GM12801 (cell line): ENCODE measurements around the gene ABHD17A.

ENCODE experiments used
- CTCF ChIP-seq: IDR thresholded peaks from one replicate; pipeline ENCODE4 v1.5.1; 2011; ENCODE audit warnings: control low read depth; ENCODE audit not compliant: insufficient read length; ENCODE audit errors: extremely low read depth

ABHD17A gene

GRCh38 chr19:1884719-1885334, 469 bp downstream of the ABHD17A start:
- no peak for TF ChIP-seq CTCF

GRCh38 chr19:1884291-1884718, 991 bp downstream of the ABHD17A start:
- no peak for TF ChIP-seq CTCF

- TF ChIP-seq CTCF = no peak
These were observed 1.5 kb downstream of the ABHD17A start for GRCh38 chr19:1883784-1884183.

DNA sequence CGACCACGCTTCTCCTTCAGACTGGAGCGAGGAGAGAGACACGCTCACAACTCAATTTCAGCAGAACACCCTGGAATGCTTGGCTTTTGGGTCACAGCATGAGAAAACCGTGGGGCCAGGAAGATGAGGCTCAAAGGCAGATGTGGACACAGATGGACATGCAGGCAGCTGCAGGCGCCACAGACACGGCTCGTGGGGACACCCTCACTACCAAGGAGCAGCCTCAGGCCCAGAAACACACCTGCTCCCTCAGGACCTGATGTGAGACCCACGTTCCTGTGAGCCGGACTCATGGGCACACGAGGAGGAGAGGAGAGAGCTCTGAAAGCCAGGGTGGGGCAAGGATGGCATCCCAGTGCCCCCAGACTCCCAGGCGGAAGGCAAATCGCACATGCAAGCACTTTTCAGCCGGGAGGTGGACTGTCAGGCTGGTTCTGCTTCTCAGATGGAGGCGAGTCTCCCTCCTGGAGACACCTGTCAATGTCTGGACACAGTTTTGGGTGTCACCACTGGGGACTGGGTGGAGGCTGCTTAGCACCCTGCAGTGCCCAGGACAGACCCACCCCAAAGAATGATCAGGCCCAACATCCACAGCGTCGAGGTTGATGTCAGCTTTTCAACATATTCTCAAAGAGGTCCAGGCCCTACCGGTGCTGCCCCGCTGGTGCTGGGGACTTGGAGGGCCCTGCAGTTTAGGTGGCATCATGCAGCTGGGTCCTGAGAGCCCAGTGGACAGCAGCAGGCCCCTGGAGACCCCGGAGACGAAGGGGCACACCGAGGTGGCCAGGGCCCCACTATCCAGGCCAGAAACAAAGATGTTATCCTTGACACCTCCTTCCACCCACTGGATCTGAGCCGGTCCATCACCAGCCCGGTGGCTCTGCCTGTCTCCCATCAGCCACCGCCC, 2.3 kb downstream of the ABHD17A start:
- TF ChIP-seq CTCF = no peak

DNA sequence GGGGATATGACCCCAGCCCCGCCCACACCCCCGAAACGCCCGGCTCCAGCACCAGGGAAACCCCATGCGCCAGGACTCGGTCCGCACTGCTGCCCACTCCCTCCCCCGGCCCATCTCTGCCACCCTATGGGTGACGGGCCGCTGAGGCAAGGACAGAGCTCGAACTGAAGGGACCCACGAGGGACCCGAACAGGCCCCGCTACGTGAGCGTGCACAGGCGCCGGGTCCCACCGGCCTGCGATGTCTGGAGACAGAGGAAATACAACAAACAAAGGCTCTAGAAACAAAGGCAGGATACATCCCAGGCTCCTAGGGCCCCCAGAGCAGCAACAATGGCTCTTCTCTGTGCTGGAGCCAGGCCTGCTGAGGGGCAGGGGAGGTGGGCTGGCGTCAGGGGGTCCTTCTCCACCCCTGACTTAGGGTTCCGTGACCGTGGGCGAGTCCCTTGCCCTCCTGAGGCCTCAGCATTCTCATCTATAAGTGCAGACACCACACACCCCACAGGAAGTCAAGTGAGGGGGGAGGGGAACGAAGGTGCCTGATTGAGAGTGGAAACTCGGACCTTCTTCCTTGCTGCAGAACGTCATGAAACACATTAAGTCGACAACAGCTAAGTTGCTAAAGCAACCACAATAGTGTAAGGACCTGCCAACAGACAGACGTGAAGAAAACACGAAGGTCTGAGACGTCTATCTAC, 3.1 kb downstream of the ABHD17A start:
- TF ChIP-seq CTCF = no peak

- no peak for TF ChIP-seq CTCF
These were observed 4.5 kb downstream of the ABHD17A start for GRCh38 chr19:1880611-1881392.
